Measurements from ENCODE around the gene IFI27L1. TPM values are rescaled to one million over a fixed set of nuclear protein-coding genes. Genes with fewer than 3 reads are reported as not detected.
A peak's percentile ranks its signal among the peaks of the same experiment; 100 is the strongest.

IFI27L1 gene
- total and polyA plus RNA-seq, 2 of the 13 experiments (the other 11 are each of a cell fraction or from before 2014, with no cell fraction given), result 11.9 to 19.0 TPM

GRCh38 chr14:94059998-94060397, 21.1 kb upstream of the IFI27L1 start (continued):
- TF ChIP-seq PITX1 (CRISPR knock-in tag; IDR thresholded peaks at IDR 0.05), result no peak
- no peak for TF ChIP-seq ZNF569 (CRISPR knock-in tag; IDR thresholded peaks at IDR 0.05; ENCODE audit: borderline replicate concordance)
- peak; percentile 88 for TF ChIP-seq ESRRA (CRISPR knock-in tag; IDR thresholded peaks at IDR 0.05; ENCODE audit: low read depth)
- TF ChIP-seq CREB1 (IDR thresholded peaks at IDR 0.05), result no peak
- TF ChIP-seq CREB1 (CRISPR knock-in tag; IDR thresholded peaks at IDR 0.05), result no peak
- no peak for TF ChIP-seq ZNF24 (IDR thresholded peaks at IDR 0.05)
- TF ChIP-seq ZNF451 (CRISPR knock-in tag; IDR thresholded peaks at IDR 0.05), result no peak
- no peak for TF ChIP-seq ELK4 (CRISPR knock-in tag; IDR thresholded peaks at IDR 0.05; ENCODE audit: borderline replicate concordance)
- TF ChIP-seq NKX3-1 (CRISPR knock-in tag; IDR thresholded peaks at IDR 0.05), result no peak
- no peak for TF ChIP-seq ZNF605 (CRISPR knock-in tag; IDR thresholded peaks at IDR 0.05)
- TF ChIP-seq ZNF556 (CRISPR knock-in tag; IDR thresholded peaks at IDR 0.05; ENCODE audit: borderline replicate concordance), result no peak
- no peak for TF ChIP-seq FOXP1 (IDR thresholded peaks at IDR 0.05)
- no peak for TF ChIP-seq FOXP1 (CRISPR knock-in tag; IDR thresholded peaks at IDR 0.05)
- TF ChIP-seq ZNF274 (CRISPR knock-in tag; IDR thresholded peaks at IDR 0.05), result no peak
- no peak for TF ChIP-seq GTF3A (CRISPR knock-in tag; conservative IDR thresholded peaks at IDR 0.05)
- no peak for TF ChIP-seq RNF219 (CRISPR knock-in tag; IDR thresholded peaks at IDR 0.05)
- no peak for TF ChIP-seq ZNF431 (CRISPR knock-in tag; IDR thresholded peaks at IDR 0.05; ENCODE audit: borderline replicate concordance, low read depth)
- no peak for TF ChIP-seq NFIB (CRISPR knock-in tag; IDR thresholded peaks at IDR 0.05; ENCODE audit: borderline replicate concordance)
- no peak for TF ChIP-seq NFAT5 (CRISPR knock-in tag; IDR thresholded peaks at IDR 0.05)
- TF ChIP-seq FOXC1 (CRISPR knock-in tag; IDR thresholded peaks at IDR 0.05; ENCODE audit: borderline replicate concordance), result no peak
- peak; percentile 65; the same call in 1 of the 2 replicates for TF ChIP-seq ARID3A (IDR thresholded peaks at IDR 0.05; ENCODE audit: low read depth, low read length)
- TF ChIP-seq IRF2 (CRISPR knock-in tag; IDR thresholded peaks at IDR 0.05), result no peak
- TF ChIP-seq ZNF674 (CRISPR knock-in tag; IDR thresholded peaks at IDR 0.05; ENCODE audit: low read depth), result no peak
